GF-D8 (cell line): Measurements from ENCODE around the gene KLF16.

Source experiments
- DNase-seq: peaks from one replicate; lab custom pipeline; 2025; lab: John Stamatoyannopoulos, UW

Gene KLF16

DNA sequence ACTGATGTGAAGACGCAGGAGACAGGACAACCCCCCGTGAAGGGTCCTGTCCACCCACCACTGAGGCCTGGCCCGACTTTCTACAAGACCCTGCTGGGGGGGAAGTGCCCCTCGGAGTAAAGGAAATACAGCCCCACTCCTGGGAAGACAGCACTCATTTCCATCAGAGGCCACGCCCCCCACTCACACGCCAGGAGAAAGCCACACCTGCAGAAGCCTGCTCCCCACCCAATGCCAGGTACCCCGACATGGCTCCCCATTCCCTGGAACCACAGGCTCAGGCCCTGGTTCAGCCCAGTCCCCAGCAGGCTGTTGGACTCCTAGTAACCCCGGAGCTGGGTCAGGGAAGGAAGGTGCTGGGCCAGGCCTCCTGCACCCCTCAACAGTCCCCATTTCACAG lies 40.4 kb downstream of the KLF16 start:
- DNase-seq, result no peak

- DNase-seq, result no peak
Observed at GRCh38 chr19:1822210-1822609, 41.2 kb downstream of the KLF16 start.

GRCh38 chr19:1819341-1820255 lies 43.8 kb downstream of the KLF16 start:
- DNase-seq, result no peak

GRCh38 chr19:1818549-1819195 lies 44.7 kb downstream of the KLF16 start:
- no peak for DNase-seq

- DNase-seq, result no peak
Observed at GRCh38 chr19:1817553-1818179, 45.7 kb downstream of the KLF16 start.

GRCh38 chr19:1816530-1817298 lies 46.7 kb downstream of the KLF16 start:
- no peak for DNase-seq

- DNase-seq, result no peak
Observed at GRCh38 chr19:1815605-1816529, 47.5 kb downstream of the KLF16 start.

GRCh38 chr19:1814833-1815604 lies 48.4 kb downstream of the KLF16 start:
- no peak for DNase-seq

GRCh38 chr19:1814391-1814790 lies 49.0 kb downstream of the KLF16 start:
- DNase-seq, result no peak

DNA sequence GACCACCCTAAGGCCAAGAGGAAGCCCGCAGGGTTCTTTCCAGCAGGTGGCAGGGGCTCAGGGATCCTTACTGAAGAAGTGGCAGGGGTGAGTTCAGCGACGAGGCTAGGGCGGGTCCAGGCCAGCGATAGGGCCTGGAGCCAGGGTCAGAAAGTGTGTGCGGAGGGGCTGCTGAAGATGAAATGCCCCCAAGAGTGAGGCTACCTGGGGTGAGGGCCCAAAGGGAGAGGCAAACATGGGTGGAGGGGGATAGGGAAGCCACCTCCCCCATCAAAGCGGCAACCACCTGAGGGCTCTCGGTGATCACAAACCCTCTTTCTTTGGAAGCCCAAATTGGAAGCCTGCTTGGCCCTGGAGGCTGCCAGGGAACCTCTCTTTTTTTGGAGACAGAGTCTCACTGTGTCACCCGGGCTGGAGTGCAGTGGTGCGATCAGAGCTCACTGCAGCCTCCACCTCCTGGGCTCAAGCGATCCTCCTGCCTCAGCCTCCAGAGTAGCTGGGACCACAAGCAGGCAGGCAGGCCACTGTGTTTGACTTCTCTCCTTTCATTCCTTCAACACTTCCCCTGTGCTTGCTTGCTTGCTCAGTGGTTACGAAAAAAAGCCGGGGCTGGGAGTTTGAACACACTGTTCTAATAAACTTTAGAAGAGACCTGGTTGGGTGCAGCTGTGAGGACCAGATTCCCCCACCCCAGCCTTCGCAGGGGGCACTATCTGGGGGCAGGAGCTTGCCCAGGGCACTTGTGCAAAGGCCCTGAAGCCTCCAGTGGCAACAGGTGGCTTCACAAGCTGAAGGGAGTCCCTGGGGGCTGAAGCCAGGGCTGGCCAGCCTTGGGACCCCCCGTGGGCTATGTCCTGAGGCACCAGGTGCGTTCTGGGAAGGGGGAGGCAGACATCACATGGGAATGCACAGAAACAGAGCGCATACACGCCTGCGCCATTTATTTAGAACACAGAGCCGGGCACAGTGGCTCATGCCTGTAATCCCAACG lies 49.9 kb downstream of the KLF16 start:
- DNase-seq, result no peak

GRCh38 chr19:1812426-1813191 lies 50.8 kb downstream of the KLF16 start:
- peak; percentile 93 for DNase-seq

- no peak for DNase-seq
Observed at GRCh38 chr19:1811942-1812425, 51.4 kb downstream of the KLF16 start, which contains the start of gene ATP8B3. ATP8B3 (minus strand) TSS chr19:1812276; CDS start chr19:1811736, 540 bp downstream.

- no peak for DNase-seq
Observed at GRCh38 chr19:1811472-1811894, 51.9 kb downstream of the KLF16 start.

GRCh38 chr19:1810439-1811160 lies 52.8 kb downstream of the KLF16 start:
- no peak for DNase-seq

- DNase-seq, result no peak
Observed at GRCh38 chr19:1809678-1810077, 53.7 kb downstream of the KLF16 start.

GRCh38 chr19:1808395-1808731 lies 55.0 kb downstream of the KLF16 start:
- DNase-seq, result no peak

DNA sequence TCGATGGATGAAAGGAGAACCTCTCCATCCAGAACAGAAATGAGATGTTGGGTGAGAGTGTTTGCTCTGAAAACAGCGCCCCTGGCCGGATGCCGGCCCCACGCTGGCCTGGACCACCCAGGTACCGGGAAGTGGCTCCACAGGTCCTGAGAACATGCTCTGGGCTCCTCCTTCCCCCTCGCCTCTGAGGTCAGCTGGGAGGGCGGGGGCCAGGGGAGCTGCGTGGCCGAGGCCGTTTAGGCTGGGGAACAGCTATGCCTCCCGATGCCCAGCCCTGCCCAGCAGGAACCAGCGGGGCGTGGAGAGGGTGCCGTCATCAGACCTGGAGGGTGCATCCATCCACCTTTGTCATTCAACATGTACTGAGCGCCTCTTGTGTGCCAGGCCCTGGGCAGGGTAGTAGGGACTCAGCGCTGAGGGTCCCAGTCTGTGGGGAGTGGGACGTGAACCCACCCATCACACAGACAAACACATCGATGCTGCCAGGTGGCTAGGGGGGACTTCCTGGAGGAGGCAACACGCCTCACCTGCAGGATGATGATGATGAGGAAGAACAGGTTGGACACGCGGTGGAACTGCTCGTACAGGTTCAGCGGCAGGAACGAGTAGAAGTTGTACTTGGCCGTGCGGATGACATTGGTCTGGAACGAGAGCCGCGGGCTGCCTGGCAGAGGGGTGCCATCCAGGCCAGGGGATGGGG lies 55.5 kb downstream of the KLF16 start:
- no peak for DNase-seq
